IPS-18a (cell line): ENCODE measurements around the gene DUOXA1.
"Not testable (repeated sequence)": the region's sequence is repeated elsewhere in the genome, so short reads cannot be mapped to it uniquely, and the experiment has no call there.

Source experiments
- H3K27ac ChIP-seq: one replicate; pipeline ENCODE4 v1.5.1; 2013; ENCODE audit warnings: low read length
- H3K27me3 ChIP-seq: one replicate; pipeline ENCODE4 v1.6.1; 2013; ENCODE audit warnings: mild to moderate bottlenecking, low read length; ENCODE audit not compliant: control insufficient read depth, insufficient read depth
- H3K36me3 ChIP-seq: one replicate; pipeline ENCODE4 v1.6.1; 2013; ENCODE audit warnings: low read depth, low read length; ENCODE audit not compliant: control insufficient read depth
- H3K4me1 ChIP-seq: one replicate; pipeline ENCODE4 v1.6.1; 2013; ENCODE audit warnings: low read depth, low read length; ENCODE audit not compliant: control insufficient read depth
- H3K4me3 ChIP-seq: one replicate; pipeline ENCODE4 v1.5.1; 2013; ENCODE audit warnings: low read length
- H3K9ac ChIP-seq: one replicate; pipeline ENCODE4 v1.6.1; 2013; ENCODE audit warnings: mild to moderate bottlenecking, low read length, moderate library complexity
- H3K9me3 ChIP-seq: one replicate; pipeline ENCODE4 v1.6.1; 2013; ENCODE audit warnings: low read depth, low read length; ENCODE audit not compliant: control insufficient read depth

Gene DUOXA1

GRCh38 chr15:45093013-45093412, 36.7 kb downstream of the DUOXA1 start:
- Histone ChIP-seq H3K27me3 (no peaks in the 10 kb centered on the region), H3K27ac (no peak overlapping the region), H3K4me3 (no peak overlapping the region), H3K9me3 (no peaks in the 10 kb centered on the region), H3K4me1 (no peaks in the 10 kb centered on the region), H3K36me3 (no peaks in the 10 kb centered on the region), H3K9ac (no peak overlapping the region)

- Histone ChIP-seq H3K4me3 (no peak overlapping the region), H3K27me3 (no peaks in the 10 kb centered on the region), H3K4me1 (no peaks in the 10 kb centered on the region), H3K36me3 (no peaks in the 10 kb centered on the region), H3K9ac (no peak overlapping the region), H3K9me3 (no peaks in the 10 kb centered on the region), H3K27ac (no peak overlapping the region)
Observed at GRCh38 chr15:45091576-45091975, 38.1 kb downstream of the DUOXA1 start.

DNA sequence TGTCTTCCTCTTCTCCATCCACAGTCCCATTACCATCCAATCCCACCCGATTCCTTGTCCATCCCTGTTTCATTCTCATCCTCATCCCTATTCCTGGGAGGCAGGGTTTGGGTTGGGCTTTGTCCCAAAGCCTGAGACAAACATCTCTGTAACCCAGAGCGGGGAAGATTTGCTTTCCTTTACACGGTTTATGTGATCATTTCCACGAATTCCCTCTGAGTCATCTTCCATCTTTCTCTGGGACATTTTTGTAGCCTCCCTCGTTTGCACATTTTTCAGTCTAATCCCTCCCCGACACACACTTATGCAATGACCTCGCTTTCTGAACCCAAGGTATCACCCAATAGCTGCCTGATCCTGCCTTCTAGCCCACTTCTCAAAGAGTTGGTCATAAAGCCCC, 38.5 kb downstream of the DUOXA1 start:
- no peak overlapping the region for H3K4me3 ChIP-seq
- no peaks in the 10 kb centered on the region for H3K27me3 ChIP-seq
- H3K9ac ChIP-seq: no peak overlapping the region
- no peaks in the 10 kb centered on the region for H3K36me3 ChIP-seq
- H3K9me3 ChIP-seq: no peaks in the 10 kb centered on the region
- H3K4me1 ChIP-seq: no peaks in the 10 kb centered on the region
- no peak overlapping the region for H3K27ac ChIP-seq

GRCh38 chr15:45089712-45090373, 39.8 kb downstream of the DUOXA1 start:
- Histone ChIP-seq H3K9ac (no peak overlapping the region), H3K4me3 (no peak overlapping the region), H3K36me3 (no peaks in the 10 kb centered on the region), H3K27me3 (no peaks in the 10 kb centered on the region), H3K4me1 (no peaks in the 10 kb centered on the region), H3K27ac (no peak overlapping the region), H3K9me3 (no peaks in the 10 kb centered on the region)

- no peak overlapping the region for H3K27ac ChIP-seq
- no peaks in the 10 kb centered on the region for H3K36me3 ChIP-seq
- H3K9ac ChIP-seq: no peak overlapping the region
- H3K27me3 ChIP-seq: no peaks in the 10 kb centered on the region
- no peaks in the 10 kb centered on the region for H3K9me3 ChIP-seq
- H3K4me1 ChIP-seq: no peaks in the 10 kb centered on the region
- H3K4me3 ChIP-seq: no peak overlapping the region
Observed at GRCh38 chr15:45088801-45089711, 40.6 kb downstream of the DUOXA1 start.

DNA sequence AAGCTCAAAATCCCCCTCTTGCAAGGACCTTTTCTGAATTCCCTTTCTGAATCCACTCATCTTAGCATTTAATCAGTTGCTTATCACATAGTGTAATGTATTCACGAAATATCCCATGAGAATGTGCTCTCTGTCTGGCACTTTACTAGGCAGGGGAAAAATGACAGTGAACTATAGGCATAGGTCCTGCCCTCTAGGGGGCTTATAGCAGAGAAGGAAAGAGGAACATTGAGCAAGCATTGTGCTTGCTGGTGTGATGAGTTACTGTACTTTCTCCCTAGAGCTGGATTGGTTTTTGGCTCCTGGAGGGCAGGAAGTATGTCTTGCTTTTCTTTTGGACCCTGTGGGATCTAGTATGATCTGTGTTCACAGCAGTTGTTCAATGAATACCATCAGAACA, 42.2 kb downstream of the DUOXA1 start:
- Histone ChIP-seq H3K4me3 (no peak overlapping the region), H3K36me3 (no peaks in the 10 kb centered on the region), H3K9me3 (no peaks in the 10 kb centered on the region), H3K27ac (no peak overlapping the region), H3K4me1 (no peaks in the 10 kb centered on the region), H3K9ac (no peak overlapping the region), H3K27me3 (no peaks in the 10 kb centered on the region)

GRCh38 chr15:45084163-45084562, 45.5 kb downstream of the DUOXA1 start:
- Histone ChIP-seq H3K27ac (no peak overlapping the region), H3K4me3 (no peak overlapping the region)

GRCh38 chr15:45083223-45083622, 46.5 kb downstream of the DUOXA1 start:
- no peaks in the 10 kb centered on the region for H3K27me3 ChIP-seq
- no peak overlapping the region for H3K4me3 ChIP-seq
- no peaks in the 10 kb centered on the region for H3K4me1 ChIP-seq
- no peak overlapping the region for H3K9ac ChIP-seq
- no peaks in the 10 kb centered on the region for H3K36me3 ChIP-seq
- H3K9me3 ChIP-seq: no peaks in the 10 kb centered on the region
- no peak overlapping the region for H3K27ac ChIP-seq

More at GRCh38 chr15:45084163-45084562, 45.5 kb downstream of the DUOXA1 start:
- H3K4me1 ChIP-seq: no peaks in the 10 kb centered on the region
- H3K9ac ChIP-seq: no peak overlapping the region
- no peaks in the 10 kb centered on the region for H3K9me3 ChIP-seq
- no peaks in the 10 kb centered on the region for H3K27me3 ChIP-seq
- H3K36me3 ChIP-seq: no peaks in the 10 kb centered on the region

DNA sequence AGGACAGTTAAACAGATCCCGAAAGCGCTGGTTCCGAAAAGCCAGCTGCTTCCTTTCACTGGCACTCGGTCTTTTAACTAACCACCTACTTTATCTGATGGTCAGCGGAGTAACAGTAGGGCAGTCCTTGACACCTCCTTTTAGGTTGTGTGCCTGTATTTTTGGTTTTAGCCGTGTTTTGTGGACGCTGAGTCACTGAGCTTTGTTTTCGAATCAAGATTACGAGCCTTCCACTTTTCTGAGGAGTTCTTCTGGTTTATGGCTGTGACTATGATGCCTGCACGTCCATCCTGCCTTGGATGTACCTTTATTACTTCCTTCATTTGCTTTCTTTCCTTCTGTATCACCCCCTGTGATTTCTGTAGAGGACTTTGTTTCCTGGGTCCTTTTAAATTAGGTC, 47.3 kb downstream of the DUOXA1 start:
- not testable (repeated sequence) for H3K27ac ChIP-seq, H3K36me3 ChIP-seq, H3K4me1 ChIP-seq, H3K4me3 ChIP-seq, H3K27me3 ChIP-seq, H3K9me3 ChIP-seq, H3K9ac ChIP-seq

DNA sequence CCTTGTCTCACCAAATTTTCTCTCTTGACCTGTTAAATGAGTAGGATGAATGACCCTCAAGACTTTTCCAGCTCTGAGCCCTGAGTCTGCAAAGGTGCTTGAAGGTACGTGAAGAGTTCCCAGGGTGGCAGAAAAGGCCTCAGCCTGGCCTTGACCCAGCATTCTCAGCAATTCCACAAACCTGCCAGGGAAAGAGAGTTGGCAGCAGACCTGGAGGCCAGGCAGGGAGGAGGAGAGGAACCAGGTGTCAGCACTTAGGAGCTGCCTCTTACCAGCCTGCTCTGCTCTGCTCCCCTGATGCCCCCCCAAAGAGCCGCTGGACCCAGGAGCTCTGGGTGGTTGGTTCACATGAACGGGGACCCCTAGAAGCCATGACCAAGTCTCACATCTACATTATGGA, 49.1 kb downstream of the DUOXA1 start:
- H3K27me3 ChIP-seq, H3K4me3 ChIP-seq, H3K27ac ChIP-seq, H3K36me3 ChIP-seq, H3K4me1 ChIP-seq, H3K9me3 ChIP-seq, H3K9ac ChIP-seq: not testable (repeated sequence)

- not testable (repeated sequence) for H3K4me1 ChIP-seq, H3K36me3 ChIP-seq, H3K4me3 ChIP-seq, H3K9me3 ChIP-seq, H3K9ac ChIP-seq, H3K27me3 ChIP-seq, H3K27ac ChIP-seq
Observed at GRCh38 chr15:45079628-45080246, 49.9 kb downstream of the DUOXA1 start.
